A673 (cell line): ENCODE results near the gene NEDD4L. TPM values are rescaled to one million over a fixed set of nuclear protein-coding genes. Genes with fewer than 3 reads are reported as not detected.

ENCODE experiments used
- BruUV-seq: library from RNA; stranded (reverse); fragments of 400-500 nt; replicated peaks from 2 replicates; lab custom pipeline; 2021; lab: Mats Ljungman, UMichigan
- CTCF ChIA-PET: fragments of 300-600 bp; sonication (Branson Sonifier 250); formaldehyde crosslinking; loops from one replicate; lab custom pipeline; 2022; ENCODE audit warnings: antibody characterized with exemption; lab: Charles Lee
- POLR2A ChIA-PET: fragments of 300-600 bp; sonication (Branson Sonifier 250); formaldehyde crosslinking; loops from one replicate; lab custom pipeline; 2022; ENCODE audit warnings: antibody characterized with exemption; ENCODE audit not compliant: low non-redundant PET; lab: Charles Lee
- DNase-seq: peaks from one replicate; pipeline ENCODE4 v3.0.0-alpha.2; 2015; ENCODE audit warnings: low spot score
- H3K27ac ChIP-seq: fragments of 200-600 bp; sonication (generic); 2 replicates; pipeline ENCODE4 v1.5.1; 2016; ENCODE audit warnings: mixed run types, low read depth, mild to moderate bottlenecking, mixed read lengths, antibody characterized with exemption, low read length; ENCODE audit not compliant: poor library complexity, severe bottlenecking
- H3K27me3 ChIP-seq: fragments of 200-600 bp; sonication (generic); replicated peaks from 2 replicates; pipeline ENCODE4 v1.6.1; 2017; ENCODE audit warnings: mixed run types, low read depth, mild to moderate bottlenecking, mixed read lengths, antibody characterized with exemption, low read length; ENCODE audit not compliant: insufficient read depth, poor library complexity
- H3K36me3 ChIP-seq: fragments of 200-600 bp; sonication (generic); 2 replicates; pipeline ENCODE4 v1.6.1; 2016; ENCODE audit warnings: mixed run types, mild to moderate bottlenecking, mixed read lengths, antibody characterized with exemption, low read length; ENCODE audit not compliant: insufficient read depth, poor library complexity, severe bottlenecking
- H3K4me1 ChIP-seq: fragments of 200-600 bp; sonication (generic); 2 replicates; pipeline ENCODE4 v1.6.1; 2017; ENCODE audit warnings: mixed run types, mild to moderate bottlenecking, mixed read lengths, antibody characterized with exemption, low read length; ENCODE audit not compliant: insufficient read depth, poor library complexity, severe bottlenecking
- H3K4me3 ChIP-seq: fragments of 200-600 bp; sonication (generic); 2 replicates; pipeline ENCODE4 v1.5.1; 2016; ENCODE audit warnings: low read depth, mixed run types, mild to moderate bottlenecking, mixed read lengths, low read length; ENCODE audit not compliant: poor library complexity, severe bottlenecking
- H3K9me3 ChIP-seq: fragments of 200-600 bp; sonication (generic); 2 replicates; pipeline ENCODE4 v1.6.1; 2016; ENCODE audit warnings: mixed run types, low read depth, mild to moderate bottlenecking, mixed read lengths, antibody characterized with exemption, low read length; ENCODE audit not compliant: poor library complexity, severe bottlenecking
- EZH2 ChIP-seq: fragments of 200-600 bp; sonication (generic); IDR thresholded peaks from 2 replicates; pipeline ENCODE4 v1.6.1; 2017; ENCODE audit warnings: borderline replicate concordance, low read depth, mild to moderate bottlenecking, mixed read lengths, antibody characterized with exemption, low read length; ENCODE audit not compliant: poor library complexity, severe bottlenecking
- intact Hi-C: fragments of 100-400 bp; cut with micrococcal nuclease; formaldehyde crosslinking; loops from one replicate; pipeline ENCODE4 v1.10.0; 2022; ENCODE audit not compliant: unreplicated experiment
- total RNA-seq: library from RNA; stranded (reverse); gene quantifications from 2 replicates; pipeline ENCODE4 v1.2.3, GENCODE V29; 2021
- TF ChIP-seq, protein P1 (sequence below): fragments of 300-800, 200-600 bp; sonication (generic); conservative IDR thresholded peaks from 2 replicates; pipeline ENCODE4 v1.5.1; 2017; ENCODE audit warnings: low read depth, mild to moderate bottlenecking, antibody characterized with exemption, low read length, moderate library complexity, mixed read lengths

NEDD4L gene
- total RNA-seq, 1 experiment from 2014 or later = 15.3 TPM

DNA sequence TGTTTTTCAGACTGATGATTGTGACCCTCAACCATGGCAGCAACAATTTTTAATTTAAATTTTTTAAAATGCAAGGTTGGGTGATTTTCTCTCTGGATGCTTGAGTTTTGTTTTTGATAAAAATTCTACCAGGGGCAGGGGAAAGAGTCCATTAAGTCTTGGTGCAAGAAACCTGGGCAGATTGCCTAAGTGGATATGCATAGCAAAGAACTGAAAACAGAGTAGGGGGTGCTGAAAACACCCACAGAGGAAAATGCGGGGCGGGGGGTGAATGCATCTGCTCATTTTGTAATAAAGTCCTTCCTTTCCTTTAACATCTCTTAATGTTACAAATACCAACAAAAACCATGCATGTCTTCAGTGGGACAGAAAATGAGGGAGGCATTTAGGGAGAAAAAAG lies 138.0 kb downstream of the NEDD4L start:
- Histone ChIP-seq H3K4me3 (no peak overlapping the region), H3K27me3 (no peaks in the 10 kb centered on the region), H3K9me3 (no peaks in the 10 kb centered on the region), H3K4me1 (peaks cover 7% of the 10 kb centered on the region), H3K27ac (no peak overlapping the region), H3K36me3 (no peaks in the 10 kb centered on the region)
- TF ChIP-seq EZH2 = no peak
- TF ChIP-seq, protein P1, sequence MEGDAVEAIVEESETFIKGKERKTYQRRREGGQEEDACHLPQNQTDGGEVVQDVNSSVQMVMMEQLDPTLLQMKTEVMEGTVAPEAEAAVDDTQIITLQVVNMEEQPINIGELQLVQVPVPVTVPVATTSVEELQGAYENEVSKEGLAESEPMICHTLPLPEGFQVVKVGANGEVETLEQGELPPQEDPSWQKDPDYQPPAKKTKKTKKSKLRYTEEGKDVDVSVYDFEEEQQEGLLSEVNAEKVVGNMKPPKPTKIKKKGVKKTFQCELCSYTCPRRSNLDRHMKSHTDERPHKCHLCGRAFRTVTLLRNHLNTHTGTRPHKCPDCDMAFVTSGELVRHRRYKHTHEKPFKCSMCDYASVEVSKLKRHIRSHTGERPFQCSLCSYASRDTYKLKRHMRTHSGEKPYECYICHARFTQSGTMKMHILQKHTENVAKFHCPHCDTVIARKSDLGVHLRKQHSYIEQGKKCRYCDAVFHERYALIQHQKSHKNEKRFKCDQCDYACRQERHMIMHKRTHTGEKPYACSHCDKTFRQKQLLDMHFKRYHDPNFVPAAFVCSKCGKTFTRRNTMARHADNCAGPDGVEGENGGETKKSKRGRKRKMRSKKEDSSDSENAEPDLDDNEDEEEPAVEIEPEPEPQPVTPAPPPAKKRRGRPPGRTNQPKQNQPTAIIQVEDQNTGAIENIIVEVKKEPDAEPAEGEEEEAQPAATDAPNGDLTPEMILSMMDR = no peak
- no TSS peak for BruUV-seq
- POLR2A ChIA-PET = interaction anchor here (0.6 kb wide), 1 partner anchor 21 kb away, joined by 3 read pairs; no protein-coding TSS in a partner anchor
- CTCF ChIA-PET = interaction anchor here (0.6 to 1.2 kb wide), 2 partner anchors 140 to 581 kb away, joined by 3 read pairs; no protein-coding TSS in a partner anchor
- intact Hi-C loops = no loop called here
- DNase-seq = no peak

DNA sequence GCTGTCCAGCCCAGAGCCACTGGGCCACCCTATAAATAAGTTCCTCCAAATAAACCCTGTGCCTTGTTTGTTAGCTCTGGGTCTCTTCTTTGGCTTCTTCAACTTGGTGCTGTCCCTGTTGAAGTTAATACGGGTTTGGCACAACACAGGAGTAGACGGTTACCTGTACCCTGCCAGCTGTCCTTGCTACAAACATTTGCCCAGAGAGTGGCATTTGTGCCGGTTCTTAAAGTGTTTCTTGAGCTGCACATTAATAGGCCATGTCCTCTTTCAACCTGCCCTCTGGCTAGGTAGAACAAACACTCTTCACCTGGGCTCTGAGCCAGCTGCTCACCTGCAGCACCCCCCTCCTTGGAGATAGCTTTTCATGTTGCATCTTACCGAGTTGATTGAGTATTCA lies 139.2 kb downstream of the NEDD4L start:
- TF ChIP-seq, protein P1 = no peak
- TF ChIP-seq EZH2 = no peak
- no peak for DNase-seq
- H3K27ac ChIP-seq = no peak overlapping the region

DNA sequence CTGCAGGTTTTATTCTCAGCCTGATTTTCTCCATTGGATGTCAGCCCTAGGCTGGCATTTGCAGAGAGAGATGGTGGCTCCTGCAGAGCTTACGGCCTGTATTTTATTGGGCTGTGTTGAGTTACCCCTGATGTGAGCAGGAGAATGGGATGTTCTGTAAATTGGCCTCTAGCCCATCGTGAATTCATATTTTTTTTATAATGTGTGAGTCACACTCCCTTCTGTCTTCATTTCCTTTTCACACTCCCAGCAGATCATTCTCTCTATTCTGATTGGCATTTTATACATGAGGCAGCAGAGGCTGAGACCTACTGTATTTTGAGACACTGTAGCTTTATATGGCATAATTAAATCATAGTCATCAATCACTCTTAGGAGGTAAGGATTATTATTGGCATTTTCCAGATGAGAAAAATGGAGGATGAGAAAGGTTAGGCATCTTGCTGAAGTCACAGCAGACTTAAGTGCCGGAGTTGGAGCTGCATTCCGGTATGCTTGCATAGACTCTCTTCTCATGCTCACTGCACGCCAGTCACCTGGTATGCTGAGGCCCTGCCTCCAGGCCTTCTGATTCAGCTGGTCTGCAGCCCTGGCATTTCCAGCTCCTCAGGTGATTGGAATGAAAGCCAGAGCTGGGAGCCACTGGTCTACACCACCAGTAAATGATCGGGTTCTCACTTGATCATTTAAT lies 142.4 kb downstream of the NEDD4L start:
- POLR2A ChIA-PET = no interaction called here
- Histone ChIP-seq H3K27me3 (no peaks in the 10 kb centered on the region), H3K4me3 (no peak overlapping the region), H3K4me1 (peaks cover 13% of the 10 kb centered on the region), H3K36me3 (no peaks in the 10 kb centered on the region), H3K9me3 (no peaks in the 10 kb centered on the region), H3K27ac (no peak overlapping the region)
- no TSS peak for BruUV-seq
- intact Hi-C loops = no loop called here
- DNase-seq = peak; percentile 73
- CTCF ChIA-PET = no interaction called here
- TF ChIP-seq, protein P1 = no peak
- TF ChIP-seq EZH2 = no peak

More for the DNA sequence above, 139.2 kb downstream of the NEDD4L start:
- Histone ChIP-seq H3K4me3 (no peak overlapping the region), H3K9me3 (no peaks in the 10 kb centered on the region), H3K4me1 (peaks cover 13% of the 10 kb centered on the region), H3K36me3 (no peaks in the 10 kb centered on the region), H3K27me3 (no peaks in the 10 kb centered on the region)
- POLR2A ChIA-PET = no interaction called here
- BruUV-seq = no TSS peak
- CTCF ChIA-PET = no interaction called here
- intact Hi-C loops = no loop called here
